ENCODE data around the gene MOXD1. TPM values are rescaled to one million over a fixed set of nuclear protein-coding genes. Genes with fewer than 3 reads are reported as not detected.
A peak's percentile ranks its signal among the peaks of the same experiment; 100 is the strongest.

The MOXD1 gene
- total RNA-seq, 1 experiment from 2014 or later = 1.3 TPM

- ChIA-PET CTCF (no interaction called here), POLR2A (ENCODE audit: unreplicated experiment) (no interaction called here)
- H3F3A ChIP-seq (ENCODE audit: insufficient read depth, low read depth) = no peaks in the 10 kb centered on the region
- no peak overlapping the region for H3K4me3 ChIP-seq
- TF ChIP-seq CTCF (conservative IDR thresholded peaks at IDR 0.05) = no peak
- TF ChIP-seq EZH2 (IDR thresholded peaks at IDR 0.05; ENCODE audit: low read depth) = no peak
- no peaks in the 10 kb centered on the region for H3K27me3 ChIP-seq (ENCODE audit: insufficient read depth, low read depth)
- H3K9me2 ChIP-seq (ENCODE audit: insufficient read depth) = no peaks in the 10 kb centered on the region
- intact Hi-C loops (cut with micrococcal nuclease; ENCODE audit: unreplicated experiment) = no loop called here
- H3K4me1 ChIP-seq (replicated peaks; ENCODE audit: insufficient read depth) = no peaks in the 10 kb centered on the region
- H3K4me2 ChIP-seq = no peak overlapping the region
- H3K27ac ChIP-seq = no peak overlapping the region
- H4K20me1 ChIP-seq (ENCODE audit: insufficient read depth) = no peaks in the 10 kb centered on the region
- BruUV-seq (replicated peaks) = no TSS peak
- H3K79me2 ChIP-seq (ENCODE audit: low read depth) = no peaks in the 10 kb centered on the region
- no peaks in the 10 kb centered on the region for H3K36me3 ChIP-seq (ENCODE audit: low read depth)
- H3K9me3 ChIP-seq (ENCODE audit: insufficient read depth, low read depth) = no peaks in the 10 kb centered on the region
- no peak overlapping the region for H2AFZ ChIP-seq
- DNase-seq = no peak
Observed at GRCh38 chr6:132251711-132252110, 149.6 kb downstream of the MOXD1 start.

GRCh38 chr6:132247381-132248159 is 153.7 kb downstream of the MOXD1 start:
- no peaks in the 10 kb centered on the region for H3K9me2 ChIP-seq (ENCODE audit: insufficient read depth)
- H2AFZ ChIP-seq = no peak overlapping the region
- BruUV-seq (replicated peaks) = no TSS peak
- TF ChIP-seq CTCF (conservative IDR thresholded peaks at IDR 0.05) (no peak), EZH2 (IDR thresholded peaks at IDR 0.05; ENCODE audit: low read depth) (no peak)
- no peaks in the 10 kb centered on the region for H3K4me1 ChIP-seq (replicated peaks; ENCODE audit: insufficient read depth)
- POLR2A ChIA-PET (ENCODE audit: unreplicated experiment) = no interaction called here
- DNase-seq = peak in 1 of 2 experiments; percentile 27
- H3K36me3 ChIP-seq (ENCODE audit: low read depth) = no peaks in the 10 kb centered on the region
- H3K4me2 ChIP-seq = no peak overlapping the region
- H3K79me2 ChIP-seq (ENCODE audit: low read depth) = no peaks in the 10 kb centered on the region
- CTCF ChIA-PET = no interaction called here
- no peaks in the 10 kb centered on the region for H4K20me1 ChIP-seq (ENCODE audit: insufficient read depth)
- no peak overlapping the region for H3K4me3 ChIP-seq
- intact Hi-C loops (cut with micrococcal nuclease; ENCODE audit: unreplicated experiment) = no loop called here
- no peaks in the 10 kb centered on the region for H3F3A ChIP-seq (ENCODE audit: insufficient read depth, low read depth)
- H3K27me3 ChIP-seq (ENCODE audit: insufficient read depth, low read depth) = no peaks in the 10 kb centered on the region
- no peaks in the 10 kb centered on the region for H3K9me3 ChIP-seq (ENCODE audit: insufficient read depth, low read depth)
- H3K27ac ChIP-seq = no peak overlapping the region

GRCh38 chr6:132246632-132247270 is 154.5 kb downstream of the MOXD1 start:
- no peaks in the 10 kb centered on the region for H3K27me3 ChIP-seq (ENCODE audit: insufficient read depth, low read depth)
- H3K27ac ChIP-seq = no peak overlapping the region
- no peaks in the 10 kb centered on the region for H3K9me3 ChIP-seq (ENCODE audit: insufficient read depth, low read depth)
- H3K4me3 ChIP-seq = no peak overlapping the region
- no TSS peak for BruUV-seq (replicated peaks)
- no peak for TF ChIP-seq EZH2 (IDR thresholded peaks at IDR 0.05; ENCODE audit: low read depth)
- no peak for TF ChIP-seq CTCF (conservative IDR thresholded peaks at IDR 0.05)
- no peak overlapping the region for H3K4me2 ChIP-seq
- H4K20me1 ChIP-seq (ENCODE audit: insufficient read depth) = no peaks in the 10 kb centered on the region
- no peaks in the 10 kb centered on the region for H3K9me2 ChIP-seq (ENCODE audit: insufficient read depth)
- H2AFZ ChIP-seq = peak overlapping the region; percentile 40; the same call in 1 of the 2 replicates
- ChIA-PET CTCF (no interaction called here), POLR2A (ENCODE audit: unreplicated experiment) (no interaction called here)
- no peaks in the 10 kb centered on the region for H3K4me1 ChIP-seq (replicated peaks; ENCODE audit: insufficient read depth)
- DNase-seq = peak in 1 of 2 experiments; percentile 12
- intact Hi-C loops (cut with micrococcal nuclease; ENCODE audit: unreplicated experiment) = no loop called here
- H3F3A ChIP-seq (ENCODE audit: insufficient read depth, low read depth) = no peaks in the 10 kb centered on the region
- H3K36me3 ChIP-seq (ENCODE audit: low read depth) = no peaks in the 10 kb centered on the region
- H3K79me2 ChIP-seq (ENCODE audit: low read depth) = no peaks in the 10 kb centered on the region
